ENCODE data around the gene TNIK.

TNIK gene

GRCh38 chr3:171116365-171116764 lies 343.8 kb downstream of the TNIK start:
- DNase-seq, result no peak

- no peak for DNase-seq
These were observed 344.5 kb downstream of the TNIK start for GRCh38 chr3:171115667-171116066.

GRCh38 chr3:171113716-171114115 lies 346.5 kb downstream of the TNIK start:
- DNase-seq, result no peak

- DNase-seq, result no peak
These were observed 349.5 kb downstream of the TNIK start for GRCh38 chr3:171110715-171111114.

DNA sequence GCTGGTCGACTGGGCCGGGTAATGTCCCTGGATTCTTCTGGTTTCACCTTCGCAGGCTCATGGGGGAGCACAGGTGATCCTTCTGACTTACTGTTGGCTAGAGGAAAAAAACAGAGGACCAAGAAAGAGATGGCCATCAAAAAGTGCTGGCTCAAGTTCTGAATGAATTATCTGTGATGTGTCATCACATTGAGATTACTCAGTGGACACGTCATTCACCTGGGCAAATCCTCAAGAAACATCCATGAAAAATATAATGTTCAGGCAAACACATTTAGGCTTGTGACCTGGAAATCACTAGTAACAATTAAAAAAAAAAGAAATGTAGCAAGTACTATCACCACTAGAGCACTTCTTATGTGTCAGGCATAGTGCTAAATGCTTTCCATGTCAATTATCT lies 352.1 kb downstream of the TNIK start:
- no peak for DNase-seq

DNA sequence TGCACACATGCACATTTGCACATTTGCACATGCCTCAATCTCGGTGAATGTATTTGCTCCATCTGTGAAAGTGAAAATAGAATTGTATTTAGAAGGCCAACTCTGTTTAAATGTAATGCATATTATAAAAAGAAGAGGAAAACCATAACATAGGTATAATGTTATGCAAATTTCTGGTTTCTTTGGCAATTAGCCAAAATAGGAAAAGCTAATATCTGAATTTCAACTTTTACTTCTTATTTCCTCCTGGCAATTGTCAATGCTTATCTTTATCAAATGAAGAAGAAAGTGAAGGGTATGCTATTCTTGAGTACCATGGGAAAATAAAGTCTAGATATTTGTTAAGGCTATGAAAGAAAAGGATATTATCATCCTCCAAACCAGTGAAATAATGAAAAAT lies 357.0 kb downstream of the TNIK start:
- no peak for DNase-seq

DNA sequence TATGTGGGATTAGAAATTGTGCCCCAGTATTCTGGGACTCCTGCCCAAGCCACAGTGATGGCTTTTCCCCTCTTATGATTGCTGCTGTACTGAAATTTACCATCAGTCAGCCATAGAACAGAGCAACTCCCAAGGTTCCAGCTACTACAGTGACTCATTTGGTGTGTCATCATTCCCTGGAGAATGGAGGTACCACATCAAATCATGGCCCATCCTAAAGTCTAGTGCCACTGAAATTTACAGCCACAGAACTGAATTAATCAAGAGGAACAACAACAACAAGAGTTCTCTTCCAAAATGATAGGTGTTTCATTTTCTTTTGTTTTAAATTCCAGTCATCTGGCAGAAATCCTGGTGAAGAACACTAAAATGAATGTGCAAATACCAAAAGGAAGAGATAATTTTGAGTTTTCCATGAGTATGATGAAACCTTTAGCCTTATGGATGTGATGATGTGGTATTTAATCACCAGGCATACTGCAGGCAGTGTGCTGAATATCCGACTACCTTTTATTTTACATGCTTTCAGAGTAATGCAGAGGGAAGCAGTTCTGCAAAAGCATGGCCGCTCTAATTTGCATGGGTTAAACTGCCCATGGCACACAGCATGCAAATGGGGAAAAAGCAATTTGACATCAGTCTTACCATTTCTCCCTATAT lies 358.1 kb downstream of the TNIK start:
- DNase-seq, result no peak

DNA sequence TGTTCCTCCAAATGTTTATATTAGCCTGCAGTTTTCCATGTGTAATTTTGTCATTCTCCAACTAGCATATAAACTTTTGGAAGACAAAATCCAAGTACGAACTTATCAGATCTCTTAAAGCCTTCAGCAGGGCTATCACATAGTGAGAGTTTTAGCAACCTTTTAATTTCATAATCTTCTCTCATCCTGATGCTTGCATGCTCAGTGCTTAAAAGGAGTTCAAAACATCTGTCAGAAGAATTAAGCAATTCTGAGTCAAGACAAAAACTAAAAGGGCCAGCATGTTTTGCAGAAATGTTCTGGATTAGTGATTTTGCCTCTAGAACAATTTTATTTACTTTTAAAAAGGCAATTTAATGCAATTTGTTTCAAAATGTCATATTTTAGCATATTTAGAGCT lies 360.3 kb downstream of the TNIK start:
- no peak for DNase-seq

DNA sequence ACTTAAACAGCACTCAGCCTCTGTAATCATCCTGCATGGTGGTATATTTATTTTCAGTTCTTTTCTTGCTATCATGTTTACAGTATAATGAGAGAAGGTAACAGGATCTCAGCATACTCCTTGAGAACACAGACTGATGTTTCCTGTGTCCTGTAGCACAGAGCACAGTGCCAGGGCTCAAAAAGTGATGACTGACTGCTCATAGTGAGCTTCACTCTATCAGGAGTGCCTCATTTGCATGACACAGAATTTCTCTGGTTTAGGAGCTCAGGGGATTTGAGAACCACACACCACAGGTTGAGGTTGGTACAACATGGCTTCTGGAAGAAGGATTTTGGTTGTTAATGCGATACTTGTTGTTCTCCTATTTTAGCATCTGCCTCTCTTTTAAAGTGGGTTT lies 365.1 kb downstream of the TNIK start:
- DNase-seq, result no peak

- DNase-seq, result no peak
These were observed 365.8 kb downstream of the TNIK start for GRCh38 chr3:171094411-171094810.

GRCh38 chr3:171093462-171093861 lies 366.7 kb downstream of the TNIK start:
- no peak for DNase-seq

DNA sequence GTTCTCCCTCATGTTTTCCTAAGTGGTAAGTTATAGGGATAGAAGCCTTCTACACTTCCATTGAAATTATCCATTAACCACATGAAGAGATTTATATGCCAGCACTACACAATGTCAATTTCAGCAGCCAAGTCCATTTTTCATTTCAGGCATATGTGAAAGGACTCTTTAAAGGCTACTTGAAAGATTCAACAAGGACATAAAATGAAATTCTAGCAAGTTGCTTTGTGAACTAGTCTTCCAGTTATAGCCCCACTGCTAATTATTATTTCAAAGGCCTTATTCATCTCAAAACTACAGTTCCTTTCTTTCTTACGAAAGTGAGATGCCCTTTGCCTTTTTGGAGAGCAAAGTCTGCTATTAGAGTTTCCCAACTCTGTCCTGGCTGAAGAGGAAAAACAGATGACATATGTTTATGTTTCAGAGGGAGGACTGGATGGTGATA lies 367.7 kb downstream of the TNIK start:
- no peak for DNase-seq

DNA sequence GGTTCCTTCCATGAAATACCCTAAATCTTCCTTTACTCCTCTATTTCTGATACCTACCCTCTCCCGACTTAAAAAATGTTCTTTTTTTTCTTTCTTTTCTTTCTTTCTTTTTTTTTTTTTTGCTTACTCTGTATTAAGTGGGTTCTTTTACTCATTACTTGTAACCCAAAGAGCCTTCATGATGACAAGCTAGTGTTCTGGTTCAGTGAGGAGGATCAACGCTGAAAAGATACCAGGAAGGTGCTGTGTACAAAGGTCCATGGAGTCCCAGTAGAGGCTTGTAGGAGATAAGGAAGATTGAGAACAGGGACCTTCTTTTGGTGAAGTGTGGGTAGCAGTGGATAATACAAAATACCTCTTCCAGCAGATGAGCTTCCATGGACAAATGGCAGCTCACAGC lies 369.9 kb downstream of the TNIK start:
- DNase-seq, result no peak

- no peak for DNase-seq
These were observed 371.0 kb downstream of the TNIK start for GRCh38 chr3:171088964-171089754.

DNA sequence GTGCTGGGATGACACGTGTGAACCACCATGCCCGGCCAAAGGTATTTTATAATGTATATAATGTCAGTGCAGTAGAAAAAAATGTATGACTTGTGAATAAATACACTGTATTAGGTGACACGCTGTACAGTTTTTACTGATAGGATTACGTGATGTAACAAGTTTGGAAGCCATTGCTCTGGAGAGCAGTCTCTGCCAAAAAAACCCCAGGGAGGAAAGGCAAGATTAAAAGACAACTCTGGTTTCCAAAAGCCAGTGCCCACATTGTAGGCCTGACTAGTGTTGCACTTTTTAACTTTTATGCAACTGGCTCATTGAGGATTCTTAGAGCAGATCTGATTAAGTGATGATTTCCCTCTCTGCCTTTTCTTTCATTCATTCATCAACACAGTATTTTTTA lies 371.7 kb downstream of the TNIK start:
- no peak for DNase-seq

- no peak for DNase-seq
These were observed 373.3 kb downstream of the TNIK start for GRCh38 chr3:171086914-171087313.

DNA sequence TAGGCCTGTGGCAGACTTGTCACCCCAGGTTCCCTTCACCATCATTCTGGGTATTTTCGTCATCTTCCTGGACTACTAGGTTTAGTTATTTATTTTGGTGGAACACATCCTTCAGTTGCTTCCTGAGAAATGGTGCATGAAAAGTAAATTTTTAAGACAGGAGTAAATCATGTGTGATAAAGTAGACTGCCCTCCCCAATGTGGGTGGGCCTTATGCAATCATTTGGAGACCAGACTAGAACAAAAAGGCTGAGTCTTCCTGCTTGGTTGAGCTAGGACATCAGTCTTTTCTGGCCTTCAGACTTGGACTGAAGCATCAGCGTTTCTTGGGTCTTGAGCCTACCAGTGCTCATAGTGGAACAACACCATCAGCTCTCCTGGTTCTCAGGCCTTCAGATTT lies 382.9 kb downstream of the TNIK start:
- DNase-seq, result no peak

DNA sequence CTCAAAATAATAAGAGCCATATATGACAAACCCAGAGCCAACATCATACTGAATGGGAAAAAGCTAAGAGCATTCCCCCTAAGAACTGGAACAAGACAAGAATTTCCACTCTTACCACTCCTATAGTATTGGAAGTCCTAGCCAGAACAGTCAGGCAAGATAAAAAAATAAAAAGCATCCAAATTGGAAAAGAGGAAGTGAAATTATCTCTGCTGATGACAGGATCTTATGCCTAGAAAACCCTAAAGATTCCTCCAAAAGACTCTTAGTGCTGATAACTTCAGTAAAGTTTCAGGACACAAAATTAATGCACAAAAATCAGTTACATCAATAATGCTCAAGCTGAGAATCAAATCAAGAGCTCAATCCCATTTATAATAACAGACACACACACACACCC lies 387.8 kb downstream of the TNIK start:
- no peak for DNase-seq

DNA sequence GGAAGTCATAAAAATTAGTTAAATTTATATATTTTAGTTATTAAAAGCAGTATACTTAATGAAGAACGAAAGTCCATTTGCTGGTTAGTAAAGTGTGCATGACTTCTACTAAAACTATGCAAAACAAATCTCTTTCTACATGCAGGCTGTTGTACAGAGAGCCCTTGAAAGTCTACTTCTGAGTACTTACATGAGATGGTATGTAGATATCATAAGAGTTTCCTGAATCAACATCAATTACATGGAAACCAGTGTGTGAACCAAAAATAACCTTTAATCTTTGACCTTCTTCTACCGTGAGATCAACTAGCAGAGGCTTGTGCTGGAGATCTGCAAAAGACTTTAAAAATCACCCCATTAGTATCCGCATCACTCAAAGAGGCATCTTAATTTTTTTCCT lies 391.5 kb downstream of the TNIK start:
- DNase-seq, result no peak

DNA sequence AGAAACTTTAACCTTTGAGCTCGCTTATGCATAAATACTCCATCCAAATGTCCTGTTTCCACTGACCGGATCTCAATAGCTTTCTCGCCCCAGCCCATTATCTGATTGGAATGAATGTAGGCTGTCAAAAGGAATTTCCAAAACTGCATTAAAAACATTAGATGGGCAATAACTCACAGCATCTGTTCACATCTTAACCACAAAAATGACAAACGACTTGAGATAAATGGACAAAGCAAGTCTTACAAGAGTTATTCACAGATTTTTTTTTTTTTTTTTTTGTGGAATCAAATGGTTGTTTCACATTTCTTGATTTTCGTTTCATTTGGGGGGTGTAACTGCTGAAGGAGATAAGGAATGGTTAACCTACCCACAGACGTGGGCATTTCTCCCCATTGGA lies 394.0 kb downstream of the TNIK start:
- DNase-seq, result no peak

DNA sequence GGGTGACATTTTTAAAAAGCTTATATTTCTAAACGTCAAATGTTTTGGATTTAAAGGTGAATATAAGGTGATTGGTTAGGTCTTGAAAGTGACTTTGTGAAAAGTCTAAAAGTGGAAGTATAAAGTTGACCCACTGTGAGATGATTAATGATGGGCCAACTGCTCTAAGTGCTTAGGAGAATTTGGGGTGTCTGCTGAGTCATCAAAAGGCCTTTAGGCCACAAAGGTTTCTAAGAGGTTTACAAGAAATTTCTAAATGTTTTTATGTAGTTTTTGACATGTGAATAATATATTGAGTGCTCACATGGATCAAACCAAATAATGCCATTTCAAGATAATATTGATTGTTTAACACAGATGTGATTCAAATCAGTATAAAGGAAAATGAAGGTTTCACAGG lies 394.5 kb downstream of the TNIK start:
- no peak for DNase-seq

GRCh38 chr3:171064461-171064860 lies 395.7 kb downstream of the TNIK start:
- DNase-seq, result no peak

GRCh38 chr3:171061749-171062148 lies 398.5 kb downstream of the TNIK start:
- no peak for DNase-seq

DNA sequence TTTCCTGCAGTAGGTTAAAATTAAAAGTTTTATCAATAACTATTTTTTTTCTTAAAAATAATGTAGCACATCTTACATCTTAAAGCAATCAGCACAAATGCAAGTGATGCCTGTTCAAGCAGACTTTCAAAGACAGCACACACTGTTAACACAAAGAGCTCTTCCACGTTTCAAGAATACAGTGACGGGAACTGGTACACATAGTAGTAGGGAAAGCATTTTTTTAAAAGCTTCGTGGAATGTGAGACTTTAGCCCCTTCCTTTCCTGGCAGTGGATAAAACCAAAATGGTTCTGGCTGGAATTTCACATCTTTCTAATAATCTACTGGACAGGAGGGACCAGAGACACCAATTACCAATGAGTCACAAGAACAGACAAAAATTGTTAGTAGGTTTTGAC lies 400.2 kb downstream of the TNIK start:
- DNase-seq, result no peak
